ENCODE data around the gene PAK3.

PAK3 gene

GRCh38 chrX:111101580-111101979, 5.6 kb downstream of the PAK3 start:
- no peak overlapping the region for H3K4me3 ChIP-seq (ENCODE audit: insufficient read depth, low read depth, low read length)
- no peak overlapping the region for H3K27ac ChIP-seq (ENCODE audit: insufficient read depth, low read depth, low read length, poor library complexity, severe bottlenecking)
- WGBS, 2 experiments, result 60 to 71% methylated on average over 2 of the region's 2 CpGs

GRCh38 chrX:111102636-111103035, 6.6 kb downstream of the PAK3 start:
- Histone ChIP-seq H3K4me3 (ENCODE audit: insufficient read depth, low read depth, low read length) (no peak overlapping the region), H3K9me3 (ENCODE audit: control insufficient read depth, low read length) (no peaks in the 10 kb centered on the region), H3K36me3 (ENCODE audit: control insufficient read depth, insufficient read depth, low read length) (no peaks in the 10 kb centered on the region), H3K27me3 (ENCODE audit: control insufficient read depth, insufficient read depth, low read length, poor library complexity, severe bottlenecking) (no peaks in the 10 kb centered on the region), H3K4me1 (ENCODE audit: control insufficient read depth, insufficient read depth, low read length) (no peaks in the 10 kb centered on the region), H3K27ac (ENCODE audit: insufficient read depth, low read depth, low read length, poor library complexity, severe bottlenecking) (no peak overlapping the region)
- 86 to 100% methylated on average over 1 of the region's 1 CpG for WGBS, 2 experiments

More at GRCh38 chrX:111101580-111101979, 5.6 kb downstream of the PAK3 start:
- no peaks in the 10 kb centered on the region for H3K27me3 ChIP-seq (ENCODE audit: control insufficient read depth, insufficient read depth, low read length, poor library complexity, severe bottlenecking)
- no peaks in the 10 kb centered on the region for H3K9me3 ChIP-seq (ENCODE audit: control insufficient read depth, low read length)
- H3K36me3 ChIP-seq (ENCODE audit: control insufficient read depth, insufficient read depth, low read length), result no peaks in the 10 kb centered on the region
- no peaks in the 10 kb centered on the region for H3K4me1 ChIP-seq (ENCODE audit: control insufficient read depth, insufficient read depth, low read length)

- H3K4me1 ChIP-seq (ENCODE audit: control insufficient read depth, insufficient read depth, low read length), result no peaks in the 10 kb centered on the region
- H3K27ac ChIP-seq (ENCODE audit: insufficient read depth, low read depth, low read length, poor library complexity, severe bottlenecking), result no peak overlapping the region
- WGBS, 2 experiments, result 94% methylated on average over 5 to 6 of the region's 6 CpGs
- H3K36me3 ChIP-seq (ENCODE audit: control insufficient read depth, insufficient read depth, low read length), result no peaks in the 10 kb centered on the region
- no peak overlapping the region for H3K4me3 ChIP-seq (ENCODE audit: insufficient read depth, low read depth, low read length)
- no peaks in the 10 kb centered on the region for H3K9me3 ChIP-seq (ENCODE audit: control insufficient read depth, low read length)
- no peaks in the 10 kb centered on the region for H3K27me3 ChIP-seq (ENCODE audit: control insufficient read depth, insufficient read depth, low read length, poor library complexity, severe bottlenecking)
Measured at GRCh38 chrX:111103246-111103645, 7.3 kb downstream of the PAK3 start.

GRCh38 chrX:111110098-111110775, 14.2 kb downstream of the PAK3 start:
- no peak overlapping the region for H3K27ac ChIP-seq (ENCODE audit: insufficient read depth, low read depth, low read length, poor library complexity, severe bottlenecking)
- H3K4me1 ChIP-seq (ENCODE audit: control insufficient read depth, insufficient read depth, low read length), result no peaks in the 10 kb centered on the region
- no peaks in the 10 kb centered on the region for H3K27me3 ChIP-seq (ENCODE audit: control insufficient read depth, insufficient read depth, low read length, poor library complexity, severe bottlenecking)
- WGBS, 2 experiments, result 95 to 99% methylated on average over 5 to 6 of the region's 6 CpGs
- no peaks in the 10 kb centered on the region for H3K9me3 ChIP-seq (ENCODE audit: control insufficient read depth, low read length)
- no peak overlapping the region for H3K4me3 ChIP-seq (ENCODE audit: insufficient read depth, low read depth, low read length)
- no peaks in the 10 kb centered on the region for H3K36me3 ChIP-seq (ENCODE audit: control insufficient read depth, insufficient read depth, low read length)

GRCh38 chrX:111114806-111115205, 18.8 kb downstream of the PAK3 start:
- H3K4me3 ChIP-seq (ENCODE audit: insufficient read depth, low read depth, low read length), result no peak overlapping the region
- H3K27ac ChIP-seq (ENCODE audit: insufficient read depth, low read depth, low read length, poor library complexity, severe bottlenecking), result no peak overlapping the region
- no peaks in the 10 kb centered on the region for H3K36me3 ChIP-seq (ENCODE audit: control insufficient read depth, insufficient read depth, low read length)
- no peaks in the 10 kb centered on the region for H3K4me1 ChIP-seq (ENCODE audit: control insufficient read depth, insufficient read depth, low read length)
- 87% methylated on average over 1 of the region's 1 CpG for WGBS, 2 experiments
- no peaks in the 10 kb centered on the region for H3K27me3 ChIP-seq (ENCODE audit: control insufficient read depth, insufficient read depth, low read length, poor library complexity, severe bottlenecking)
- H3K9me3 ChIP-seq (ENCODE audit: control insufficient read depth, low read length), result no peaks in the 10 kb centered on the region

- Histone ChIP-seq H3K27ac (ENCODE audit: insufficient read depth, low read depth, low read length, poor library complexity, severe bottlenecking) (no peak overlapping the region), H3K36me3 (ENCODE audit: control insufficient read depth, insufficient read depth, low read length) (no peaks in the 10 kb centered on the region), H3K4me1 (ENCODE audit: control insufficient read depth, insufficient read depth, low read length) (no peaks in the 10 kb centered on the region), H3K9me3 (ENCODE audit: control insufficient read depth, low read length) (no peaks in the 10 kb centered on the region), H3K4me3 (ENCODE audit: insufficient read depth, low read depth, low read length) (no peak overlapping the region), H3K27me3 (ENCODE audit: control insufficient read depth, insufficient read depth, low read length, poor library complexity, severe bottlenecking) (no peaks in the 10 kb centered on the region)
- WGBS, 2 experiments, result 100% methylated on average over 1 of the region's 1 CpG
Measured at GRCh38 chrX:111116666-111117065, 20.7 kb downstream of the PAK3 start.

- no peak overlapping the region for H3K4me3 ChIP-seq (ENCODE audit: insufficient read depth, low read depth, low read length)
Measured at GRCh38 chrX:111119341-111119740, 23.4 kb downstream of the PAK3 start.

GRCh38 chrX:111123125-111123524, 27.1 kb downstream of the PAK3 start:
- H3K4me1 ChIP-seq (ENCODE audit: control insufficient read depth, insufficient read depth, low read length), result no peaks in the 10 kb centered on the region
- WGBS, 2 experiments, result 90 to 100% methylated on average over 2 to 4 of the region's 6 CpGs
- no peaks in the 10 kb centered on the region for H3K9me3 ChIP-seq (ENCODE audit: control insufficient read depth, low read length)
- no peaks in the 10 kb centered on the region for H3K36me3 ChIP-seq (ENCODE audit: control insufficient read depth, insufficient read depth, low read length)
- H3K4me3 ChIP-seq (ENCODE audit: insufficient read depth, low read depth, low read length), result no peak overlapping the region
- H3K27ac ChIP-seq (ENCODE audit: insufficient read depth, low read depth, low read length, poor library complexity, severe bottlenecking), result no peak overlapping the region
- H3K27me3 ChIP-seq (ENCODE audit: control insufficient read depth, insufficient read depth, low read length, poor library complexity, severe bottlenecking), result no peaks in the 10 kb centered on the region

More at GRCh38 chrX:111119341-111119740, 23.4 kb downstream of the PAK3 start:
- Histone ChIP-seq H3K4me1 (ENCODE audit: control insufficient read depth, insufficient read depth, low read length) (no peaks in the 10 kb centered on the region), H3K36me3 (ENCODE audit: control insufficient read depth, insufficient read depth, low read length) (no peaks in the 10 kb centered on the region), H3K27me3 (ENCODE audit: control insufficient read depth, insufficient read depth, low read length, poor library complexity, severe bottlenecking) (no peaks in the 10 kb centered on the region), H3K9me3 (ENCODE audit: control insufficient read depth, low read length) (no peaks in the 10 kb centered on the region), H3K27ac (ENCODE audit: insufficient read depth, low read depth, low read length, poor library complexity, severe bottlenecking) (no peak overlapping the region)
- 100% methylated on average over 1 of the region's 2 CpGs; no CpG with 5 or more reads in 1 of the 2 experiments for WGBS, 2 experiments

- Histone ChIP-seq H3K4me3 (ENCODE audit: insufficient read depth, low read depth, low read length) (no peak overlapping the region), H3K4me1 (ENCODE audit: control insufficient read depth, insufficient read depth, low read length) (no peaks in the 10 kb centered on the region), H3K27ac (ENCODE audit: insufficient read depth, low read depth, low read length, poor library complexity, severe bottlenecking) (no peak overlapping the region), H3K27me3 (ENCODE audit: control insufficient read depth, insufficient read depth, low read length, poor library complexity, severe bottlenecking) (no peaks in the 10 kb centered on the region), H3K36me3 (ENCODE audit: control insufficient read depth, insufficient read depth, low read length) (no peaks in the 10 kb centered on the region), H3K9me3 (ENCODE audit: control insufficient read depth, low read length) (no peaks in the 10 kb centered on the region)
- 100% methylated on average over 2 of the region's 2 CpGs; no CpG with 5 or more reads in 1 of the 2 experiments for WGBS, 2 experiments
Measured at GRCh38 chrX:111123606-111124179, 27.7 kb downstream of the PAK3 start.

- WGBS, 2 experiments, result 89 to 95% methylated on average over 2 of the region's 2 CpGs
Measured at GRCh38 chrX:111124418-111124817, 28.4 kb downstream of the PAK3 start.

More at GRCh38 chrX:111124418-111124817, 28.4 kb downstream of the PAK3 start:
- H3K9me3 ChIP-seq (ENCODE audit: control insufficient read depth, low read length), result no peaks in the 10 kb centered on the region
- H3K4me3 ChIP-seq (ENCODE audit: insufficient read depth, low read depth, low read length), result no peak overlapping the region
- no peak overlapping the region for H3K27ac ChIP-seq (ENCODE audit: insufficient read depth, low read depth, low read length, poor library complexity, severe bottlenecking)
- no peaks in the 10 kb centered on the region for H3K4me1 ChIP-seq (ENCODE audit: control insufficient read depth, insufficient read depth, low read length)
- no peaks in the 10 kb centered on the region for H3K36me3 ChIP-seq (ENCODE audit: control insufficient read depth, insufficient read depth, low read length)
- H3K27me3 ChIP-seq (ENCODE audit: control insufficient read depth, insufficient read depth, low read length, poor library complexity, severe bottlenecking), result no peaks in the 10 kb centered on the region

All from ectodermal cell (in vitro differentiated cells).